Esophagus muscularis mucosa (tissue), 4 donors: ENCODE data around the gene USP10. TPM values are rescaled to one million over a fixed set of nuclear protein-coding genes. Genes with fewer than 3 reads are reported as not detected.
"Not testable (repeated sequence)": the region's sequence is repeated elsewhere in the genome, so short reads cannot be mapped to it uniquely, and the experiment has no call there.

ENCODE experiments used
- DNase-seq: peaks from one replicate; pipeline ENCODE4 v3.0.0-alpha.2; 2017; ENCODE audit errors: extremely low spot score
- H3K27ac ChIP-seq, 4 donors: fragments of 200-600 bp; sonication (generic); replicated peaks in 1 of 4; 1 replicate in 3 of 4; 2 replicates in 1 of 4; pipeline ENCODE4 v1.5.1; 2016 to 2019; ENCODE audit warnings: mild to moderate bottlenecking in 1 of 4
- H3K27me3 ChIP-seq, 4 donors: fragments of 200-600 bp; sonication (generic); one replicate each; pipeline versions ENCODE4 v1.5.1 to v1.6.0; 2016 to 2019
- H3K36me3 ChIP-seq, 4 donors: fragments of 200-600 bp; sonication (generic); one replicate each; pipeline ENCODE4 v1.5.1; 2016 to 2019
- H3K4me1 ChIP-seq, 4 donors: fragments of 200-600 bp; sonication (generic); one replicate each; pipeline ENCODE4 v1.5.1; 2016 to 2019
- H3K4me3 ChIP-seq, 4 donors: fragments of 200-600 bp; sonication (generic); 1 replicate in 2 of 4; 2 replicates in 2 of 4; pipeline ENCODE4 v1.5.1; 2016 to 2019; ENCODE audit warnings: mild to moderate bottlenecking in 4 of 4, moderate library complexity in 1 of 4
- H3K9me3 ChIP-seq, 4 donors: fragments of 200-600 bp; sonication (generic); 1 replicate in 3 of 4; 2 replicates in 1 of 4; pipeline ENCODE4 v1.5.1; 2016 to 2019
- CTCF ChIP-seq, 3 experiments: fragments of 200-600 bp in 2 of 3; fragments of 450-650 bp in 1 of 3; sonication (generic) in 2 of 3; IDR thresholded peaks; one replicate each; pipeline ENCODE4 v1.5.1; 2017 to 2019; ENCODE audit warnings: antibody characterized with exemption in 3 of 3, mild to moderate bottlenecking in 2 of 3, moderate library complexity in 1 of 3
- EP300 ChIP-seq: sonication (generic); formaldehyde crosslinking; IDR thresholded peaks from one replicate; pipeline ENCODE4 v1.6.1; 2017; ENCODE audit warnings: antibody characterized with exemption
- POLR2A ChIP-seq: fragments of 450-650 bp; IDR thresholded peaks from one replicate; pipeline ENCODE4 v1.6.1; 2017; ENCODE audit warnings: antibody characterized with exemption, moderate library complexity, mild to moderate bottlenecking, low read depth
- POLR2AphosphoS5 ChIP-seq, 2 donors: sonication (generic); formaldehyde crosslinking; IDR thresholded peaks; one replicate each; pipeline ENCODE4 v1.6.1; 2017; ENCODE audit warnings: antibody characterized with exemption in 2 of 2
- WGBS: methylation state at CpG from one replicate; pipeline ENCODE4 v1.1.5; 2018; 5-methylcytosine and 5-hydroxymethylcytosine counted together
- intact Hi-C: fragments of 100-400 bp; cut with DNase I; formaldehyde crosslinking; loops from one replicate; pipeline ENCODE4 v1.15.1; 2023
- total RNA-seq, 4 donors: library from RNA; depleted of rRNA; stranded (reverse); fragments of >200 nt; gene quantifications; one replicate each; pipeline versions ENCODE4 v1.1.0 to v1.2.1, GENCODE V29; 2016

USP10 gene
- total RNA-seq, 4 donors from 2014 or later = 45.3 to 71.2 (median 59.3) TPM

- no peaks in the 10 kb centered on the region for H3K36me3 ChIP-seq
- 58% methylated on average over 8 of the region's 8 CpGs for WGBS
- no peaks in the 10 kb centered on the region for H3K4me1 ChIP-seq
- peaks cover 0 to 4% (median 0%) of the 10 kb centered on the region in 4 donors for H3K27me3 ChIP-seq
- no peak overlapping the region for H3K4me3 ChIP-seq
- H3K27ac ChIP-seq = no peak overlapping the region
- H3K9me3 ChIP-seq = no peaks in the 10 kb centered on the region
- intact Hi-C loops = no loop called here
- DNase-seq = no peak
- no peak for TF ChIP-seq EP300
- no peak for TF ChIP-seq POLR2AphosphoS5 (IDR thresholded peaks at IDR 0.05)
- no peak for TF ChIP-seq POLR2A
- TF ChIP-seq CTCF (IDR thresholded peaks at IDR 0.05) = no peak
Measured at GRCh38 chr16:84689111-84689510, 10.7 kb upstream of the USP10 start.

- H3K4me1 ChIP-seq = no peaks in the 10 kb centered on the region
- TF ChIP-seq POLR2AphosphoS5 (IDR thresholded peaks at IDR 0.05) = no peak
- no peak for TF ChIP-seq POLR2A
- no peak for TF ChIP-seq CTCF (IDR thresholded peaks at IDR 0.05)
- TF ChIP-seq EP300 = no peak
- H3K4me3 ChIP-seq = no peak overlapping the region
- 52% methylated on average over 6 of the region's 6 CpGs for WGBS
- DNase-seq = no peak
- H3K27ac ChIP-seq = no peak overlapping the region
- no peaks in the 10 kb centered on the region for H3K9me3 ChIP-seq
- H3K36me3 ChIP-seq = no peaks in the 10 kb centered on the region
- intact Hi-C loops = no loop called here
- H3K27me3 ChIP-seq = peaks cover 0 to 4% (median 0%) of the 10 kb centered on the region in 4 donors
Measured at GRCh38 chr16:84690088-84690819, 9.5 kb upstream of the USP10 start.

DNA sequence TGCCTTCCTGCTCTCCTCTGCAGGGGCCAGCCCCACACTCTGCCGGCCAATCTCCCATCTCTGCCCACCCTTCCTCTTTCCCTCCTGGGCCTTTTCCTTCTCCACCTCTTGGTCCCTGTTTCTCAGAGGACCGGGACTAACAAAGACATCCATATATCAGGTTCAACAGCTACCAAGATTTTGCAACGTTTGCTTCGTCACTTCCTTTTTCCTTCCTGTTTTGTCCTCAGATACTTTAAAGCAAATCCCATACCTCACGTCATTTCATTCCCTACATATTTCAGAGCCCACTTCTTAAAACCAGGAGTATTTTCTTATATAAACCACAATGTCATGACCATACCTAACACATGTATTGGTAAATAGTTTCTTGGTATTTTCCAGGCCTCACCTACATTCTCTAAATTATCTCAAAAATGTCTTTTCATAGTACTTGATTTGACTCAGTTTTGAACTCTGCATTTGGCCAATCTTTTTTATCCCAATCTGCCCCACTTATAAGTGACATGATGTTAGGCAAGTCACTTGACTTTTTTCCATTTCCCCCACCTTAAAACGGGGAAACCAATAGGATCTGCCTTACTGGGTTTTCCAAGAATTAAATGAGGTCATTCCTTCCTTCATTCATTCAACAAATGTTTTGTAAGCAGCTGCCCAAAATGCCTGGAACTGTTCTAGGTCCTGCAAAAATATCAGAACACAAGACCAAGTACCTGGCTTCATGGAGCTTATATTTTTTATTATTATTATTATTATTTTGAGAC, 7.2 kb upstream of the USP10 start:
- no peaks in the 10 kb centered on the region for H3K9me3 ChIP-seq
- H3K4me1 ChIP-seq = no peaks in the 10 kb centered on the region
- no peaks in the 10 kb centered on the region for H3K36me3 ChIP-seq
- H3K27ac ChIP-seq = no peak overlapping the region
- intact Hi-C loops = no loop called here
- no peak for DNase-seq
- no peak for TF ChIP-seq POLR2A
- TF ChIP-seq EP300 = no peak
- 68% methylated on average over 6 of the region's 6 CpGs for WGBS
- no peak overlapping the region for H3K4me3 ChIP-seq
- H3K27me3 ChIP-seq = peaks cover 0 to 4% (median 0%) of the 10 kb centered on the region in 4 donors

GRCh38 chr16:84693869-84694268, 5.9 kb upstream of the USP10 start:
- H3K27ac ChIP-seq, H3K27me3 ChIP-seq, H3K9me3 ChIP-seq, H3K4me3 ChIP-seq, intact Hi-C loops, H3K4me1 ChIP-seq, H3K36me3 ChIP-seq, DNase-seq: not testable (repeated sequence)
- WGBS = 98% methylated on average over 10 of the region's 10 CpGs

GRCh38 chr16:84694980-84695379, 4.8 kb upstream of the USP10 start:
- no peak for DNase-seq
- Histone ChIP-seq H3K4me1 (peaks cover 5 to 9% (median 7%) of the 10 kb centered on the region in 4 donors), H3K9me3 (no peaks in the 10 kb centered on the region), H3K27me3 (peaks cover 0 to 2% (median 0%) of the 10 kb centered on the region in 4 donors), H3K27ac (no peak overlapping the region), H3K36me3 (no peaks in the 10 kb centered on the region), H3K4me3 (no peak overlapping the region)
- TF ChIP-seq EP300 = no peak
- no peak for TF ChIP-seq POLR2A
- no peak for TF ChIP-seq CTCF (IDR thresholded peaks at IDR 0.05)
- no peak for TF ChIP-seq POLR2AphosphoS5 (IDR thresholded peaks at IDR 0.05)
- intact Hi-C loops = no loop called here
- 100% methylated on average over 2 of the region's 2 CpGs for WGBS
